ENCODE data around the gene NBEA. TPM values are rescaled to one million over a fixed set of nuclear protein-coding genes. Genes with fewer than 3 reads are reported as not detected.

Gene NBEA
- total RNA-seq, 2 donors from 2014 or later, result 15.2 to 15.9 TPM

GRCh38 chr13:35720690-35721554 lies 778.9 kb downstream of the NBEA start:
- Mint-ChIP-seq H3K36me3 (ENCODE audit: low read depth) (no peaks in the 10 kb centered on the region), H3K9me3 (no peaks in the 10 kb centered on the region), H3K27ac (no peak overlapping the region), H3K4me1 (peaks cover 6% of the 10 kb centered on the region), H3K27me3 (ENCODE audit: insufficient read depth) (peaks cover 5% of the 10 kb centered on the region), H3K4me3 (no peak overlapping the region)
- peak; percentile 95 for DNase-seq
- H3K9me3 ChIP-seq (ENCODE audit: control insufficient read depth, low read length), result no peaks in the 10 kb centered on the region
- no peak overlapping the region for H3K27ac ChIP-seq (ENCODE audit: low read depth, low read length)
- no peaks in the 10 kb centered on the region for H3K36me3 ChIP-seq (ENCODE audit: control insufficient read depth, insufficient read depth, low read length)
- no peaks in the 10 kb centered on the region for H3K4me1 ChIP-seq (ENCODE audit: control insufficient read depth, insufficient read depth, low read length)
- 53 to 57% methylated on average over 16 to 21 of the region's 21 CpGs for WGBS, 2 experiments (ENCODE audit: insufficient coverage in 1 of 2, insufficient read length in 1 of 2)
- H3K4me3 ChIP-seq (ENCODE audit: low read length), result no peak overlapping the region
- H3K27me3 ChIP-seq (ENCODE audit: control insufficient read depth, insufficient read depth, low read length, poor library complexity, severe bottlenecking), result no peaks in the 10 kb centered on the region
- no peak overlapping the region for H3K9ac ChIP-seq (ENCODE audit: extremely low read depth, low read length, poor library complexity, severe bottlenecking)
- peak; percentile 97 for TF ChIP-seq CTCF (conservative IDR thresholded peaks at IDR 0.05)
